Activated CD4-positive, alpha-beta T cell treated with anti-CD3 and anti-CD28 coated beads, Interleukin-2, Interleukin-6, amounts not matched to agents 100 ng/mL and 50 ng/mL, durations not matched to agents 16 hours and 8 hours (primary cell): Measurements from ENCODE around the gene PIGR.

Source experiments
- DNase-seq: peaks from one replicate; pipeline ENCODE4 v3.0.0-alpha.2; 2020

PIGR gene

DNA sequence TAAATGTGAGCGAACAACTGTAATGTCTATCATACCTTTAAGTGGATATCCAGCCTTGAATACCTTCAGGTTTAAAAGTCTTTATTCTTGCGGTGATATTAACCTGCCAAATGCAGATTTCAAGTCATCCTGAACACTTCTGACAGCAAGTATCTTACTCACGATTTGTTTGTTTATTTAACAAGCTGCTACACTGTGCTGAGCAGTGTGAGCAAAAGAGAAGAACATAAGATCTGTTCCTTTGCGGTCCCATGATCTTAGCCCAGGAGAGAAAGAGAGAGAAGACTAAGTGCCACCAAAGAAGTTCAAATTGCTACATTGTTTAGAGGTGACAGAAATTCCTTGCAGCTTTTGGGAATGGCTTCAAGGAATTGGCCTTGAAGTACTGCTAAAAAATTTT lies 58.6 kb downstream of the PIGR start:
- no peak for DNase-seq

DNA sequence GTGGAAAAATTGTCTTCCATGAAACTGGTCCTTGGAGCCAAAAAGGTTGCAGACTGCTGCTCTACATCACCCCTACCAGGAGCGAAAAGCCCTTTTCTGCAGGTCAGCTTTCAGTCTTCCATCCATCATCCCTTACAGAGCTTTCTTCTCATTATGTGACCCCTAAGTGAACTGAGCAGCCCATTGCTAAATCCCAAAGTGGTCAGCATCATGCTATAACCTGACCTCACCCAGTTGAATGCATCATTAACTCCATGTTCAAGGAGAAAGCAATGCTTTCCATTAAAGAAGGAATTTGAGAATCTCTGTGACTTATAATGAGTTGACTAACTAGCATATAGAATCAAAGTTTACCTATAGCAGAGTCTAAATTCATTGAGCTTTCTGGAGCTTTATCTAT lies 59.4 kb downstream of the PIGR start:
- no peak for DNase-seq

- no peak for DNase-seq
Observed at GRCh38 chr1:206885341-206886060, 60.8 kb downstream of the PIGR start.

GRCh38 chr1:206883876-206884275 lies 62.4 kb downstream of the PIGR start:
- no peak for DNase-seq

- DNase-seq: no peak
Observed at GRCh38 chr1:206883160-206883559, 63.1 kb downstream of the PIGR start.

GRCh38 chr1:206882555-206882954 lies 63.7 kb downstream of the PIGR start:
- DNase-seq: no peak

GRCh38 chr1:206880314-206880713 lies 66.0 kb downstream of the PIGR start:
- no peak for DNase-seq
